Osteoblast (primary cell): ENCODE data around the gene MAP1A. TPM values are rescaled to one million over a fixed set of nuclear protein-coding genes. Genes with fewer than 3 reads are reported as not detected.

Experiments
- DNase-seq: peaks from one replicate; pipeline ENCODE4 v3.0.0; 2011; ENCODE audit warnings: low spot score, mixed read lengths; ENCODE audit not compliant: insufficient read length; ENCODE audit errors: missing footprints
- H2AFZ ChIP-seq: 2 replicates; pipeline ENCODE4 v1.6.0; 2011; ENCODE audit warnings: mild to moderate bottlenecking, low read length
- H3K27ac ChIP-seq: 2 replicates; pipeline ENCODE4 v1.5.1; 2011; ENCODE audit warnings: mild to moderate bottlenecking, low read depth, low read length, moderate library complexity
- H3K27me3 ChIP-seq: 2 replicates; pipeline ENCODE4 v1.6.0; 2012; ENCODE audit warnings: mild to moderate bottlenecking, control low read depth, inconsistent platforms, low read length, moderate library complexity; ENCODE audit not compliant: insufficient read depth
- H3K36me3 ChIP-seq: 2 replicates; pipeline ENCODE4 v1.5.1; 2011; ENCODE audit warnings: mild to moderate bottlenecking, low read length, control low read depth, moderate library complexity; ENCODE audit not compliant: insufficient read depth
- H3K4me1 ChIP-seq: 2 replicates; pipeline ENCODE4 v1.5.1; 2011; ENCODE audit warnings: mild to moderate bottlenecking, low read length, control low read depth, moderate library complexity; ENCODE audit not compliant: insufficient read depth
- H3K4me2 ChIP-seq: 2 replicates; pipeline ENCODE4 v1.6.0; 2011; ENCODE audit warnings: mild to moderate bottlenecking, low read length; ENCODE audit not compliant: insufficient read depth
- H3K4me3 ChIP-seq: fragments of 200-600 bp; sonication (generic); 3 replicates; pipeline ENCODE4 v1.5.1; 2012; ENCODE audit warnings: mild to moderate bottlenecking, low read length, inconsistent platforms; ENCODE audit not compliant: insufficient read depth
- H3K79me2 ChIP-seq: 2 replicates; pipeline ENCODE4 v1.6.0; 2012; ENCODE audit warnings: mild to moderate bottlenecking, low read length, control low read depth, inconsistent platforms; ENCODE audit not compliant: insufficient read depth
- H3K9me3 ChIP-seq: 2 replicates; pipeline ENCODE4 v1.5.1; 2011; ENCODE audit warnings: low read depth, low read length, control low read depth
- H4K20me1 ChIP-seq: 2 replicates; pipeline ENCODE4 v1.6.0; 2012; ENCODE audit warnings: mild to moderate bottlenecking, low read length, control low read depth; ENCODE audit not compliant: insufficient read depth
- total RNA-seq: library from RNA; depleted of rRNA; stranded (reverse); fragments of >200 nt; gene quantifications from 2 replicates; pipeline ENCODE4 v1.2.3, GENCODE V29; 2012
- TF ChIP-seq, protein P1 (sequence below): IDR thresholded peaks from 2 replicates; pipeline ENCODE4 v1.5.1; 2011; ENCODE audit warnings: mild to moderate bottlenecking, low read depth, low read length, moderate library complexity; ENCODE audit errors: extremely low read depth

Gene MAP1A
- total RNA-seq, 1 donor: 117 TPM

DNA sequence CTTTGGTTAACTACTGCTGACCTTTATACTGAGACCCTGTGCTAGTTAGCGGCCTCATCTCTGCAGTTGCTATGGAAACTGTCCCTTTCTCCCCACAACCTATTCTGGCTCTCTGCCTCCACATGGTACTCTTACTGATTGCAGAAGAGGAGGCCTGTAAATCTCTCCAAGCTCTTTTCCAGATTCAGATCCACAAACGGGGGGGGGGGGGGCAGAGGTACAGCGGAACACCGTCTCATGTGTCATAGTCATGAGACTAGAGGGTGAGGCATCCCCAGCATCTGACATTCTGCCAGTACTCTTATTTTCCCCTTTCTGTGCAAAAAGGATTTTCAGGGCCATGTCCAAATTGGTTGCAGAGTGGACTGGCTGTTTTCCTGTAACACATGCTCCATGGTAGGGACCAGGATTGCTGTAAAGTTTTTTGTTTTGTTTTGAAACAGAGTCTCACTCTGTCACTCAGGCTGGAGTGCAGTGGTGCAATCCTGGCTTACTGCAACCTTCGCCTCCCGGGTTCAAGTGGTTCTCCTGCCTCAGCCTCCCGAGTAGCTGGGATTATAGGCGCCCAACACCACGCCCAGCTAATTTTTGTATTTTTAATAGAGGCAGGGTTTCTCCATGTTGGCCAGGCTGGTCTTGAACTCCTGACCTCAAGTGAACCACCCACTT lies 8.3 kb upstream of the MAP1A start:
- no peaks in the 10 kb centered on the region for H3K27me3 ChIP-seq
- no peaks in the 10 kb centered on the region for H3K9me3 ChIP-seq
- peaks cover 2% of the 10 kb centered on the region for H3K79me2 ChIP-seq
- H2AFZ ChIP-seq: peak overlapping the region; percentile 17
- no peak for DNase-seq
- peak overlapping the region; percentile 92 for H3K27ac ChIP-seq
- H3K4me2 ChIP-seq: peak overlapping the region; percentile 99
- H3K36me3 ChIP-seq: no peaks in the 10 kb centered on the region
- H3K4me1 ChIP-seq: peaks cover 53% of the 10 kb centered on the region
- TF ChIP-seq, protein P1, sequence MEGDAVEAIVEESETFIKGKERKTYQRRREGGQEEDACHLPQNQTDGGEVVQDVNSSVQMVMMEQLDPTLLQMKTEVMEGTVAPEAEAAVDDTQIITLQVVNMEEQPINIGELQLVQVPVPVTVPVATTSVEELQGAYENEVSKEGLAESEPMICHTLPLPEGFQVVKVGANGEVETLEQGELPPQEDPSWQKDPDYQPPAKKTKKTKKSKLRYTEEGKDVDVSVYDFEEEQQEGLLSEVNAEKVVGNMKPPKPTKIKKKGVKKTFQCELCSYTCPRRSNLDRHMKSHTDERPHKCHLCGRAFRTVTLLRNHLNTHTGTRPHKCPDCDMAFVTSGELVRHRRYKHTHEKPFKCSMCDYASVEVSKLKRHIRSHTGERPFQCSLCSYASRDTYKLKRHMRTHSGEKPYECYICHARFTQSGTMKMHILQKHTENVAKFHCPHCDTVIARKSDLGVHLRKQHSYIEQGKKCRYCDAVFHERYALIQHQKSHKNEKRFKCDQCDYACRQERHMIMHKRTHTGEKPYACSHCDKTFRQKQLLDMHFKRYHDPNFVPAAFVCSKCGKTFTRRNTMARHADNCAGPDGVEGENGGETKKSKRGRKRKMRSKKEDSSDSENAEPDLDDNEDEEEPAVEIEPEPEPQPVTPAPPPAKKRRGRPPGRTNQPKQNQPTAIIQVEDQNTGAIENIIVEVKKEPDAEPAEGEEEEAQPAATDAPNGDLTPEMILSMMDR: no peak
- H4K20me1 ChIP-seq: no peaks in the 10 kb centered on the region
- H3K4me3 ChIP-seq: peak overlapping the region; percentile 79

DNA sequence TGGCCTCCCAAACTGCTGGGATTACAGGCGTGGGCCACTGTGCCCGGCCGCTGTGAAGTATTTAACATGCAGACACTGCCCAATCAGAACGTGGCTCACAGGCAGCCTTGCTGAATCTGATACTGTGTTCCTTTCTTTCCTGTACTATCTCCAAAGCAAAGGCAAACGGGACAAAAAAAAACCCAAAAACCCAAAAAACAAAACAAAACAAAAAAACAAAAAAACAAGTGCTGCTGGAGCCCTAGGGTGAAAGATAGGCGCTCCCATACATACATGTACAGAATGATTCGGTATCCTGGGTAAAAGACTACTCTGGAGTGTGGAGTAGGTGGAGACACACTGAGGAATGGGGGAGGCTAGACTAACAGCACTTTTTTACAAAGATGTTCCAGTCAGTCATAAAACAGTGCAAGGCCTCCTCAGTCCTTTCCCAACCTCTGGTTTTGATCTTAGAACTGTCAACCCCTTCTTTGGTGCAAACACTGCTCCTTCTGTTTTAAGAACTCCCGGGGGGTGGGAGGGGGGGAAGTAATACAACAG lies 7.7 kb upstream of the MAP1A start:
- peak; percentile 68 for DNase-seq

DNA sequence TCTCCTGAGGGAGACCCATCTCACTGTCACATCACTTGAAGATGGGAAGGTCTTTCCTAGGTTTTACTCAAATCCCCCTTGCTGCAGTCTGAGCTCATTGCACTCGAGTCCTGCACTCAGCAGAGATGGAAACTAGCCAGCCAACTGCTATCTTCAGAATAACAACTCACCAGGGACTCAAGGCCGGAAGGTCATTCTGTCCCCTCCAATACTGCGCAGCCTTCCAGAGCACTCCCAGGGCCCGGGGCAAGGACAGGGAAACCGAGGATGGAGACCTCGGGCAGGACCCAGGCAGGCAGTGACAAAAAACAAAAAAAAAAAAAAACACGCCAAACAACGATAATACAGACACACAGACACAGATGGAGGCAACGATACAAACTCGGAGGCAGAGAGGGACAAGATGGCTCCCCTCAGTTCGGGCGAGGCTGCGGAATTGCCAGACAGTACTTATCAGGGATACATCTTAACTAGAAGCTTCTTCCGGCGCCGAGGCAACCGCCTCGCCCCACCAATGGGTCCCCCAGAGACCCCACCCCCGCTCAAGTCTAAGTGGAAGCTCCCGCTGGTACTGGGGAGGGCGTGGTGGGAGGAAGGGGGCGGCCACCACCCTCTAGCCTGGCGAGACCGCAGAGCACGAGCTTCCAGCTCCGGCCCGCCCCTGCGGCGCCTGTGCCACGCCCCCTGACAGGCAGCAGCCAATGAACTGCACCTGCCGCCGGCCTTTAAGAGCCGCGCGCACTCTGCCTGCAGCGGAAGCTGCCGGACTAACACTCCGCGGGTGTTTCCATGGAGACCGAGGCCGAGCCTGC lies 7.0 kb upstream of the MAP1A start:
- TF ChIP-seq, protein P1: peak; percentile 29
- no peaks in the 10 kb centered on the region for H3K27me3 ChIP-seq
- peaks cover 55% of the 10 kb centered on the region for H3K4me1 ChIP-seq
- no peaks in the 10 kb centered on the region for H3K36me3 ChIP-seq
- H3K9me3 ChIP-seq: no peaks in the 10 kb centered on the region
- DNase-seq: peak; percentile 97
- H3K4me3 ChIP-seq: peak overlapping the region; percentile 79
- H3K79me2 ChIP-seq: peaks cover 2% of the 10 kb centered on the region
- peak overlapping the region; percentile 92 for H3K27ac ChIP-seq
- peak overlapping the region; percentile 90 for H2AFZ ChIP-seq
- peak overlapping the region; percentile 99 for H3K4me2 ChIP-seq
- H4K20me1 ChIP-seq: no peaks in the 10 kb centered on the region

More for the DNA sequence above, 7.7 kb upstream of the MAP1A start:
- Histone ChIP-seq H2AFZ (peak overlapping the region; percentile 17), H3K4me3 (peak overlapping the region; percentile 79), H4K20me1 (no peaks in the 10 kb centered on the region), H3K27ac (peak overlapping the region; percentile 92), H3K4me1 (peaks cover 58% of the 10 kb centered on the region), H3K9me3 (no peaks in the 10 kb centered on the region), H3K79me2 (peaks cover 2% of the 10 kb centered on the region), H3K27me3 (no peaks in the 10 kb centered on the region), H3K4me2 (peak overlapping the region; percentile 99), H3K36me3 (no peaks in the 10 kb centered on the region)
- TF ChIP-seq, protein P1: no peak
